IPS-NIHi11 (cell line): Measurements from ENCODE around the gene RAP1GDS1.
"Not testable (repeated sequence)": the region's sequence is repeated elsewhere in the genome, so short reads cannot be mapped to it uniquely, and the experiment has no call there.

Experiments
- DNase-seq: peaks from one replicate; pipeline ENCODE4 v3.0.0; 2012; ENCODE audit warnings: mixed read lengths, low spot score

RAP1GDS1 gene

DNA sequence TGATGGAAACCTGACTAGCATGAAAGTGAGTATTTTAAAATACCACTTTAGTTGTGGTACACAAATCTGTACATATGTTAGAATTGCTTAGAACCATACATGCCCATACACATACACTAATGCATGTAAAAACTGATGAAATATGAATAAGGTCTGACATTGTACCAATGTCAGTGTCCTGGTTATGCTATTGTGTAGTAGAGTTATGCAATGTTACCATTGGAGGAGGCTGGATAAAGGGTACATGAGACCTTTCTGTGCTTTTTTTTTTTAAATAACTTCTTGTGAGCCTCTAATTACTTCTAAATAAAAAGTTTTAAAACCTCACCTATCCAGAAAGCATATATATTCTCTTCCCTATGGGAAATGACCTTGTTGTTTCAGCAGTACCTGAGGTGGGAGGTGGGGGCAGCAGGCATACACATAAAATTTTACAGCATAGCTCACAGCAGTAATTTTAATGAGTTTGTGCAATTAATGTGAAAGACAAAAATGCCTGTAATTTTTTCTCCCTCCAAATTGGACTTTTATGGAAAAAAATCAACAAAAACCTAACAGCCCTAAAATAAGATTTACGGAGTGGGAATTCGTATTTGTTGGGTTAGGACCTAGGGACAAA lies 97.6 kb downstream of the RAP1GDS1 start:
- no peak for DNase-seq

- no peak for DNase-seq
Observed at GRCh38 chr4:98359646-98360045, 98.5 kb downstream of the RAP1GDS1 start.

DNA sequence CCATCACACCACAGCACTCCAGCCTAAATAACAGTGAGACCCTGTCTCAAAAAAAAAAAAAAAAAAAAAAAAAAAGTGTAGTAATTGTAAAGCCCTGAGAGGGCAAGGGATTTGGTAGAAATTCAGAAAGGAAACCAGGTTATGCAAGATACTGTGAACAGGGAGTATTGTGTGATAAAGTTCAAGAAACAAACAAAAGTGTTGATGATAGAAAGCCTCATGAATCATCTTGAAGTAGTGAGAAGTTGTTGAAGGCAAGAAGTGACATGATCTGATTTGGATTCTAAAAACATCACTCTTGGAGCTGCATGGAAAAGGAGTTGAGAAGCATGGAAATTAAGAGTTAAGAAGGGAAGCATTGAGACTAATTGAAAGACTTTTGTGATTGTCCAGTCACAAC lies 102.2 kb downstream of the RAP1GDS1 start:
- no peak for DNase-seq

DNA sequence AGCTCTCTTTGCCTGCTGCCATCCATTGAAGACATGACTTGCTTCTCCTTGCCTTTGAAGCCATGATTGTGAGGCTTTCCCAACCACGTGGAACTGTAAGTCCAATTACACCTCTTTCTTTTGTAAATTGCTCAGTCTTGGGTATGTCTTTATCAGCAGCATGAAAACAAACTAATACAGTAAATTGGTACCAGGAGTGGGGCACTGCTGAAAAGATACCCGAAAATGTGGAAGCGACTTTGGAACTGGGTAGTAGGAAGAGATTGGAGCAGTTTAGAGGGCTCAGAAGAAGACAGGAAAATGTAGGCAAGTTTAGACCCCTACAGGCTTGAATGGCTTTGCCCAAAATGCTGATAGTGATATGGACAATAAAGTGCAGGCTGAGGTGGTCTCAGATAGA lies 105.1 kb downstream of the RAP1GDS1 start:
- DNase-seq: not testable (repeated sequence)

GRCh38 chr4:98368000-98368399 lies 106.8 kb downstream of the RAP1GDS1 start:
- not testable (repeated sequence) for DNase-seq

DNA sequence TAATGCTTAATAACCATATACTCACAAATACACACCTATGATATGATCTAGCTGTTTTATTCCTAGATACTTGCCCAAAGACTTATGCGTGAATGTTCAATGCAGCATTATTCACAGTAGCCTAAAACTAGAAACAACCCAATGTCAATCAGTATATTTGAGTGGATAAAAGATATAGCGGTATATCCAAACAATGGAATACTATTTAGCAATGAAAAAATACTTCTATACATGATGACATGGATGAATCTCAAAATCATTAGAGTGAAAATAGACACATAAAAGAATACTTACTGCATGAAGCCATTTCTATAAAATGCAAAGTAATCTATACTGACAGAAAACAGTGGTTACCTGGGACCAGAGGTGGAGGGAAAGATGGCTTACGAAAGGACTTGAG lies 108.1 kb downstream of the RAP1GDS1 start:
- DNase-seq: no peak

DNA sequence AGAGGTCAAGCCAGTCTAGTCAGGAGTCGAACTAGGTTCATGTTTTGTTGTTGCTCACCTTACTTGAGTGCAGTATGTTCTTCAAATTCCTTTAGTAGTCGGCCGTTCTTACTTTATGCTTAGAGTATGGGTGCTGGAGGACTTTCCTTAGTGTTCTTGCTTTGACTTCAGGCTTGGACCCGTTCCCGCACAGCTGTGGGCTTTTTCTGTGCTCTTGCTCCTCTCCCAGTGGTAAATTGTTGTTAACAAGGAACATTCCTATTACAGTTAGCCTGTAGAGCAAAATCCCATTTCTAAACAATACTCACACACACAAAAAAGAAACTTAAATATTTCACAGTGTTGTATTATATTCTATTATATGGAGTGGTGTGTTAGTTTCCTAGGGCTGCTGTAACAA lies 113.5 kb downstream of the RAP1GDS1 start:
- DNase-seq: no peak

DNA sequence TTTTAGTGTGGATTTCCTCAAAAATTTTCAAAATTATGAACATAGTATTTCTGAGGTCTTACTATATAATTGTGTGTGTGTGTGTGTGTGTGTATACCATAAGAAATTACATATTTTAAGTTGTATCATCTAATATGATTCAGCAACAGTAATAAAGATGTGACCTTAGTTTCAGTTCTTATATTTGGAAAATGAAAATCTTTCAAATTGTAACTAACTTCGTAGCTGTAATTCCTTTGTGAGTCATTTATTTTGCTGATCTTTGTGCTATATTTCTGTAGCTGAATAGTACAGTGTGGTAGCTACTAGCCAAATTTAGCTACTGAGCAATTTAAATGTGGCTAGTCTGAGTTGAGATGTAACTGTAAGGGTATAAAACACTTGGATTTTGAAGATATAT lies 116.4 kb downstream of the RAP1GDS1 start:
- DNase-seq: no peak

GRCh38 chr4:98381306-98381705 lies 120.1 kb downstream of the RAP1GDS1 start:
- DNase-seq: no peak

- DNase-seq: no peak
Observed at GRCh38 chr4:98383431-98384106, 122.4 kb downstream of the RAP1GDS1 start.

GRCh38 chr4:98385831-98386230 lies 124.6 kb downstream of the RAP1GDS1 start:
- no peak for DNase-seq

GRCh38 chr4:98387345-98388026 lies 126.3 kb downstream of the RAP1GDS1 start:
- DNase-seq: no peak

GRCh38 chr4:98394134-98394533 lies 132.9 kb downstream of the RAP1GDS1 start:
- DNase-seq: no peak

DNA sequence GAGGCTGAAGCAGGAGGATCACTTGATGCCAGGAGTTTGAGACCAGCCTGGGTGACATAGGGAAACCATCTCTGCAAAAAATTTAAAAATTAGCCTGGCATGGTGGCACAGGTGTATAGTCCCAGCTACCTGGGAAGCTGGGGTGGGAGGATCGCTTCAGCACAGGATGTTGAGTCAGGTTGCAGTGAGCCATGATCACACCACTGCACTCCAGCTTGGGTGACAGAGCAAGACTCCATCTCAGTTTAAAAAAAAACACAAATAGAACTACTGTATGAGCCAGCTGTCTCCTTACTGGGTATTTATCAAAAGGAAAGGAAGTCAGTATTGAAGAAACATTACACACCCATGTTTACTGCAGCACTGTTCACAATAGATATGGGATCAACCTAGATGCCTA lies 138.7 kb downstream of the RAP1GDS1 start:
- no peak for DNase-seq

- no peak for DNase-seq
Observed at GRCh38 chr4:98406819-98407218, 145.6 kb downstream of the RAP1GDS1 start.

- DNase-seq: no peak
Observed at GRCh38 chr4:98411731-98412130, 150.5 kb downstream of the RAP1GDS1 start.

DNA sequence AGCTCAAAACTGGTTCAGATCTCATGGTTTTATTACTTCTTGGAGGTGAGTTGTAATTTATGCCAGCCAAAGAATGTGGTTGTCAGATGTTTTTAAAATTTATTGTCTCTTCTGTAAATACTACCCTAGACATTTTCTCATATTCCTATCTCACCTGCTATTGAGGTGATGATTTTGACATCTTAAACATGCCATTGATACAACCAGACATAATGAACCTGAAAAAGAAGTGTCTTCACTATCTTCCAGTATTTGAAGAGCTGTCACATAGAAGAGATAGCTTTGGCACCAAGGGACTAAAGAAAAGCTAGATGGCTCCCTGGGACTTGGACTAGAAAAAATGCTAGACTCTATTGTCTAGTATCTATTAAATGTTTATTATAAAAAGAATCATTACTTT lies 155.7 kb downstream of the RAP1GDS1 start:
- DNase-seq: no peak

DNA sequence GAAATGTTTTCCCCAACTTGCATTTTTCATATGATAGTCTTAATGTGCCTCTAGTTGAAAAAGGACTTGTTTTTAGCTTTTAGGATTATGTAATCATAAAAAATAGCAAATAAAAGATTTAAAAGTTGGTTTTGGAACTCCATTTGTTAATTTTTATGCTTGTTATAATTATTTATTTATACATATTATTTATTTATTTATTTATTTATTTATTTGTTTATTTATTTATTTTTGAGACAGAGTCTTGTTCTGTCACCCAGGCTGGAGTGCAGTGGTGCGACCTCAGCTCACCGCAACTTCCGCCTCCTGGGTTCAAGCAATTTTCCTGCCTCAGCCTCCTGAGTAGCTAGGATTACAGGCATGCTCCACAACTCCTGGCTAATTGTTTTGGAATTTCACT lies 159.0 kb downstream of the RAP1GDS1 start:
- DNase-seq: not testable (repeated sequence)

DNA sequence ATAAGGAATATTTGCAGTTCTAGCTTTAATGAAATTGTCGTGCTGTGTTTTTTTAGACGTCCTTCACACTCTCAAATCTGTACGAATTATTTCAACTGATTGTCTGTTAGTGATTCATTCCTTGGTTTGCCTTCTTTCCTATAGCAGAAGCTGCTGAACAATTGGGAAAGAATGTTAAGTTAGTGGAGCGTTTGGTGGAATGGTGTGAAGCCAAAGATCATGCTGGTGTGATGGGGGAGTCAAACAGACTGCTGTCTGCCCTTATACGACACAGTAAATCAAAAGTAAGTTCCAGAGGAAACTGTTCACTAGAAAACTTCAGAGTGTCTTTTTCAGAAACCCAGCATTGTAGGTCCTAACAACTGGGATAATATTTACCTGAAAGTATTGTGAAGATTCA lies 159.9 kb downstream of the RAP1GDS1 start:
- DNase-seq: no peak

DNA sequence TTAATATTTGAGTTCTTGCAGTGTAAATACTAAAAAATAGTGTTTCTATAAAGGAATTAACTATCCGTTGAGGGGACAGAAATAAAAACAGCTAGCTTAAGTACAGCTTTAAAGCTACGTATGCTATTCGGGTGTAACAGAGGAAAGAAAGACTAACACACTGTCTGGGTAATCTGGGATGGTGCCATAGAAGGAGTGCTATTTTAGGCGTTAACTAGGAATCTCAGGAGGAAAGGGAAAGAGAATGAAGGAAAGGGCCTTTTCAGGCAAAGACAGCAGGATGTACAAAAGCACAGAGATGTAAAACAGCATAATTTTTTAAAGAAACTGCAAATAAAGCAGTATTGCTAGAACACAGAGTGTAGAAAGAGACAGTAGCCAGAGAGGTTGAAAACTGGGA lies 161.8 kb downstream of the RAP1GDS1 start:
- no peak for DNase-seq

DNA sequence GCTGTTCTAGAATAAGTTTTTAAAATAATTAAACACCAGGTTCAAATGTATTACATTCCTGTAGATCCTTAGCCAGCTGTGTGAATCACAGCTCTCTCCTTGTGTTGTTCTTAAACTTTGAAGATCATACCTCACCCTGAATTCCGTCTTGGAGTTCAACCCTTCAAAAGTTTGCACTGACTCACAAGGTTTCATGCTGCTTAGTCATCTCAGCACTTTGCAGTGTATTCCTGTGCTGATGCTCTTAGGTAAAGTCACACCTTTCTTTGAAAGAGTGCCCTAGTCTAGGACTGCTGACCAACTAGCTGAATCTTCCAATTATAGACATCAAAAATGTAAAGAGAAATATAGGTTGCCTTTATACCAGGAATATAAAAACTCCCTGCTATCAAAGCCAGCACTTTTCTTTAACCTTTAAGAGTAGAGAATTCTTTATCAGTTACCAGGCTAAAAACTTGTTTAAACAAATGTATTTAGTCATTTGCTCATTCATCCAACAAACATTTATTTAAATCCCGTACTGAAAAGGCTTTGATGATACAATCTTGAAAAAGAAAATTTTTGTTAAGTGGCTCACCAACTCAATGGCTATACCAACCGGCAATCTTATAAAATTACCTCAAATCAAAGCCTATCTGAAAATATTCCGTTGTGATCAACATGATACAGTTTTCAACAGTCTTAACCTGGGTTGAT lies 169.7 kb downstream of the RAP1GDS1 start:
- DNase-seq: no peak

GRCh38 chr4:98433691-98434090 lies 172.5 kb downstream of the RAP1GDS1 start:
- no peak for DNase-seq

DNA sequence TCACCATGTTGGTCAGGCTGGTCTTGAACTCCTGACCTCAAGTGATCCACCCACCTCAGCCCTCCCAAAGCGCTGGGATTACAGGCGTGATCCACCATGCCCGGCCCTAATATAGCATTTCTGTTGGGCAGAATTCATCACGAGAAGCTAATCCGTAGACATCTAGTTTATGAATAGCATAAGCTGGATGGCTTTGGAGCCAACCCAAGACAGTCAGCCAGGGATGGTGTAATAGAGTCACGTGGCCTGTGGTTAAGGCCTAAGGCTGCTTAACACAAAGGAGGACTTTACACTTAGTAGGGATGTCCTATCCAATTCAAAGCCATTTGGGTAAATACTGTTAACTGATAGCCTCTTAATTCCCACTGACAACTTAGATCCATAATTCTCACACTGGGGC lies 173.6 kb downstream of the RAP1GDS1 start:
- no peak for DNase-seq
